ENCODE data around the gene ALX4.
A peak's percentile ranks its signal among the peaks of the same experiment; 100 is the strongest.

ALX4 gene

GRCh38 chr11:44301564-44302271 lies 8.2 kb downstream of the ALX4 start:
- H3K27ac Mint-ChIP-seq = peak overlapping the region in 1 of 2 donors; percentile 46
- DNase-seq (no peak), ATAC-seq (peak; percentile 21)
- H3K27me3 Mint-ChIP-seq = peaks cover 88% of the 10 kb centered on the region
- H3K4me1 Mint-ChIP-seq = peaks cover 35% of the 10 kb centered on the region
- no peaks in the 10 kb centered on the region for H3K9me3 Mint-ChIP-seq
- no peak overlapping the region for H3K4me3 Mint-ChIP-seq

- Mint-ChIP-seq H3K4me1 (peaks cover 28% of the 10 kb centered on the region), H3K27ac (peak overlapping the region in 1 of 2 donors; percentile 46), H3K9me3 (no peaks in the 10 kb centered on the region), H3K27me3 (peaks cover 80% of the 10 kb centered on the region), H3K4me3 (no peak overlapping the region)
- ATAC-seq = no peak
- DNase-seq = no peak
These were observed 8.9 kb downstream of the ALX4 start for GRCh38 chr11:44300844-44301563.

GRCh38 chr11:44298862-44299261 lies 11.1 kb downstream of the ALX4 start:
- no peak overlapping the region for H3K27ac Mint-ChIP-seq
- peaks cover 7% of the 10 kb centered on the region for H3K4me1 Mint-ChIP-seq
- peaks cover 63% of the 10 kb centered on the region for H3K27me3 Mint-ChIP-seq

DNA sequence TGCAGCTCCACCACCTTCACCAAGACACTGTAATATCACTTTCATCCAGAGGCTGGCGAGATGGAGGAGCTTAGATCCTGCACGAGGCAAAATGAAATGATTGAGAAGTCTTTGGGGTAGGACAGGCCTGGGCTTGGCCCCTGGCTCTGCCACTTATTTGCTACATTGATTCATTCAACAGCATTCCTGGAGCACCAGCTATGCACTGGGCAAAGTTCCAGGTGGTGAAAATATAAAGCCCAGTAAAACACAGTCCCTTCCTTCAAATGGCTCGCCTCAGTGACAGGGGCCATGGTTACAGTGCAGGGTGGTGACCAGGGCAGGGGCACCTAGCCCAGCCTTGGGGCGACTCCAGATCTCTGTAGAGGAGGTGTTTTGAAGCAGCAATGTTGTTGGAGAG lies 19.7 kb downstream of the ALX4 start:
- no peak overlapping the region for H3K4me3 Mint-ChIP-seq
- H3K9me3 Mint-ChIP-seq = no peaks in the 10 kb centered on the region
- H3K27ac Mint-ChIP-seq = no peak overlapping the region
- DNase-seq = no peak
- H3K4me1 Mint-ChIP-seq = peaks cover 7% of the 10 kb centered on the region
- no peak for ATAC-seq
- peaks cover 40% of the 10 kb centered on the region for H3K27me3 Mint-ChIP-seq

More at GRCh38 chr11:44298862-44299261, 11.1 kb downstream of the ALX4 start:
- no peak overlapping the region for H3K4me3 Mint-ChIP-seq
- no peaks in the 10 kb centered on the region for H3K9me3 Mint-ChIP-seq
- no peak for DNase-seq
- no peak for ATAC-seq

DNA sequence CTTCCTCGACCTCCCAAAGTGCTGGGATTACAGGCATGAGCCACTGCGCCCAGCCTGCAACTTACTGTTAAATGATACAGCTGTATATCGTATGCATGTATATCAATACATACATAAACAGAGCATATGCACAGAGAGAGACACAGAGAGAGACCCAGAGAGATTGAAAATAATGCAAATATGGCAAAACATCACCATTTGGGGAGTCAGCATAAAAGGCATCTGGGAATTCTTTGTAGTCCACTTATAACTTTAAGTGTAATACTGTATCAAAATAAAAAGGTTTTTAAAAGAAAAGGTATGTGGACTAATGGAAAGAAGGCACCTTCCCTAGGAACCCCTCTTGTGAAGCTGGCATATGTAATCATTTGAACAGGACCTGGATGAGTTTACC lies 21.8 kb downstream of the ALX4 start:
- no peaks in the 10 kb centered on the region for H3K9me3 Mint-ChIP-seq
- ATAC-seq (no peak), DNase-seq (no peak)
- H3K27ac Mint-ChIP-seq = no peak overlapping the region
- H3K4me1 Mint-ChIP-seq = peaks cover 7% of the 10 kb centered on the region
- H3K27me3 Mint-ChIP-seq = peaks cover 32% of the 10 kb centered on the region
- no peak overlapping the region for H3K4me3 Mint-ChIP-seq

GRCh38 chr11:44286911-44287310 lies 23.0 kb downstream of the ALX4 start:
- Mint-ChIP-seq H3K27me3 (peaks cover 32% of the 10 kb centered on the region), H3K27ac (no peak overlapping the region), H3K9me3 (no peaks in the 10 kb centered on the region), H3K4me3 (no peak overlapping the region), H3K4me1 (peaks cover 7% of the 10 kb centered on the region)
- ATAC-seq = no peak
- DNase-seq = no peak

GRCh38 chr11:44286268-44286880 lies 23.6 kb downstream of the ALX4 start:
- Mint-ChIP-seq H3K27me3 (peaks cover 34% of the 10 kb centered on the region), H3K27ac (no peak overlapping the region), H3K4me3 (no peak overlapping the region), H3K4me1 (peaks cover 7% of the 10 kb centered on the region), H3K9me3 (no peaks in the 10 kb centered on the region)
- DNase-seq = peak; percentile 59 to 60
- ATAC-seq = peak; percentile 81

DNA sequence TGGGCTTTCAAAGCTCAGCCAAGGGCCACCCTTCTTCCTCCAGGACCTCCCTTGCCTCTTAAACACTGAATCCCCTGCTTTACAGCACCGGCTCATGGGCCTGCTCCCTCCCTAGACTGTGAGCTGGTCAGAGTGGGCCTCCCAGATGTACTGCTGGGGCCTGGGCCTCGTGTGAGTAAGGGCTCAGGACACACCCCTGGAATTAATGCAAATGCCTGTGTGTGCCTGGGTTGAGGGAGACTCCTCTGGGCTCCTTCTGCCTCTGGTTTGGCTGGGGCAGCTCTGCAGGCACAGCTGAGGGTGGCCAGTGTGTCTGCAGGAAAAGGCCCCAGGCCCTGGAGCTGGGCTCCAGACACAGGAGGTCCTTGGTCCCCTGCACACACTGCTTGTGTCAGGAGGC lies 24.2 kb downstream of the ALX4 start:
- Mint-ChIP-seq H3K4me3 (no peak overlapping the region), H3K27me3 (peaks cover 34% of the 10 kb centered on the region), H3K4me1 (peaks cover 7% of the 10 kb centered on the region), H3K9me3 (no peaks in the 10 kb centered on the region), H3K27ac (no peak overlapping the region)
- DNase-seq (no peak), ATAC-seq (peak; percentile 21)

DNA sequence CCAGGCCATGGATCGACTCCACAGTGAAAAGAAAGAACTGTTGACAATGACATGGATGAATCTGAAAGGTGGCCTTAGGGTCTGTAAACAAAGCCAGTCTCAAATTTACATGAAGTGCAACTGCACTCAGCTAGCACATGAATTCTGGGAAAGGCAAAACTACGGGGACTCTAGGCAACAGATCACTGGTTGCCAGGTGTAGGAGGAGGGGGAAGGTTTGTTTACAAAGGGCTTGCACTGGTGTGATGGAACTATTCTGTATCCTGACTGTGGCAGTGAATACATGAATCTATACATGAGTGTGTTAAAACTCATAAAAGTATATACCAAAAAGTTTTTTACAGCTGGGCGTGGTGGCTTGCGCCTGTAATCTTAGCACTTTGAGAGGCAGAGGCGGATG lies 27.3 kb downstream of the ALX4 start:
- H3K4me1 Mint-ChIP-seq = peaks cover 7% of the 10 kb centered on the region
- H3K27ac Mint-ChIP-seq = no peak overlapping the region
- H3K9me3 Mint-ChIP-seq = no peaks in the 10 kb centered on the region
- peaks cover 20% of the 10 kb centered on the region for H3K27me3 Mint-ChIP-seq
- ATAC-seq (no peak), DNase-seq (no peak)
- no peak overlapping the region for H3K4me3 Mint-ChIP-seq

DNA sequence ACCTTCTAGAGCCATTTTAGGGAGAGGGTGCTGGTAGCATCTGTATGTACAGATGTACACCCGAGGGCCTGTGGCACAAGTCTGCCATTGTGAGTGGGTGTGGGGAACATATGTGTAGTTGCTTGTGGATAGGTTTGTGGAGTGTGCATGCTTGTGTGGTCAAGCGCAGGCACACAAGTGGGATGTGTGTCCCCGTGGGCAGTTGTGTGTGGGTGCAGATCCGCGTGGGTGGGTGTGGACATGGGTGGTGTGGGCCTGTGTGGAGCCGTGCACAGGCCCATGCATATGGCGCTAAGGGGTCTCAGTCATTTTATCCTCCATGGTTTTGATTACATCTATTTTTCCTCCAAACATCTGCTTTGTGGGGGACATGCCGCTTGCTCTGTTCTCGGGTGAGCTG lies 28.8 kb downstream of the ALX4 start:
- Mint-ChIP-seq H3K9me3 (no peaks in the 10 kb centered on the region), H3K4me1 (peaks cover 4% of the 10 kb centered on the region), H3K27me3 (peaks cover 20% of the 10 kb centered on the region), H3K27ac (no peak overlapping the region), H3K4me3 (no peak overlapping the region)
- ATAC-seq (no peak), DNase-seq (no peak)

GRCh38 chr11:44280257-44280656 lies 29.7 kb downstream of the ALX4 start:
- H3K9me3 Mint-ChIP-seq = no peaks in the 10 kb centered on the region
- no peak overlapping the region for H3K4me3 Mint-ChIP-seq
- no peaks in the 10 kb centered on the region for H3K4me1 Mint-ChIP-seq
- ATAC-seq (no peak), DNase-seq (no peak)
- H3K27ac Mint-ChIP-seq = no peak overlapping the region
- H3K27me3 Mint-ChIP-seq = peaks cover 20% of the 10 kb centered on the region

GRCh38 chr11:44279483-44279882 lies 30.5 kb downstream of the ALX4 start:
- H3K9me3 Mint-ChIP-seq = no peaks in the 10 kb centered on the region
- DNase-seq = no peak
- H3K4me1 Mint-ChIP-seq = no peaks in the 10 kb centered on the region
- no peak overlapping the region for H3K4me3 Mint-ChIP-seq
- H3K27ac Mint-ChIP-seq = no peak overlapping the region
- no peak for ATAC-seq
- peaks cover 20% of the 10 kb centered on the region for H3K27me3 Mint-ChIP-seq

DNA sequence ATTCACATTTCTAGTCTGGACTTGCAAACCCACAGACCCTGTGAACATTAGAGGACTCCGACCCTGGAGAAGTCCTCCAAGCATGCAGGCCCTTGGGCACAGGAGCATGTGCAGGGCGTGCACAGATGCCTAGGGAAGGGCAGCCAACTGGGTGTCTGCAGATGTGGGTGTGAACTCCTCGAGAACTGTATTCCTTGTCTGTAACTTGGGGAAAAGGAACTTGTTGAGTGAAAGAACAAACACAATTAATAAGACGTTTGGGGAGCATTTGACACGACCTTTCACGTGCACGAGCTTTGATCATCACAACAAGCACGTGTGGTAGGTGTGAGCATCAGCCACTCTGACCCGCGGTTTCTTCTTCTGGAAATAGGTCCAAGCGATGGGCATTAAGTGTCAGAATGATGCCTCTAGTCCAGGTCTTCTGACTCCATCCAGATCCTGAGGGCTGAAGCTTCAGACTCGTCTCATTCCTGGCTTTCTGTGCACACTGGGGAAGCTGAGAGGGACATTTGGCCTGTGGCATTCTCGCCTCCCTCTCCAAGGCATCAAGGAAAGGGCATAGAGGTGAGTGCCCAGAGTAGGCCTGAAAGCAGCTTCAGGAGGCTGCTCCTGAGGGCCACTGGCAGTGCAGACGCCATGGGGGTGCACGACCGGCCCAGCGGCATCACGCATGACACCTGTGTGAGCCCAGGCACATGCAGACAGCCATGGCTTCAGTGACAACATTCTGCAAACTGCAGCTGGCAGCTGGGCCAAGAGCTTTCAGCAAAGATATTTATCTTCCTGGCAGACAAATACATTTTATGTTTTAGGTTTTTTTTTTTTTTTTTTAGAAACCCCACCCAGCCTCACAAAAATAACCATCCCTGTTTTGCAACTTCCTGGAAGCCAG lies 32.5 kb downstream of the ALX4 start:
- ATAC-seq (no peak), DNase-seq (no peak)
- Mint-ChIP-seq H3K9me3 (no peaks in the 10 kb centered on the region), H3K27me3 (peaks cover 20% of the 10 kb centered on the region), H3K4me1 (no peaks in the 10 kb centered on the region), H3K27ac (no peak overlapping the region), H3K4me3 (no peak overlapping the region)

DNA sequence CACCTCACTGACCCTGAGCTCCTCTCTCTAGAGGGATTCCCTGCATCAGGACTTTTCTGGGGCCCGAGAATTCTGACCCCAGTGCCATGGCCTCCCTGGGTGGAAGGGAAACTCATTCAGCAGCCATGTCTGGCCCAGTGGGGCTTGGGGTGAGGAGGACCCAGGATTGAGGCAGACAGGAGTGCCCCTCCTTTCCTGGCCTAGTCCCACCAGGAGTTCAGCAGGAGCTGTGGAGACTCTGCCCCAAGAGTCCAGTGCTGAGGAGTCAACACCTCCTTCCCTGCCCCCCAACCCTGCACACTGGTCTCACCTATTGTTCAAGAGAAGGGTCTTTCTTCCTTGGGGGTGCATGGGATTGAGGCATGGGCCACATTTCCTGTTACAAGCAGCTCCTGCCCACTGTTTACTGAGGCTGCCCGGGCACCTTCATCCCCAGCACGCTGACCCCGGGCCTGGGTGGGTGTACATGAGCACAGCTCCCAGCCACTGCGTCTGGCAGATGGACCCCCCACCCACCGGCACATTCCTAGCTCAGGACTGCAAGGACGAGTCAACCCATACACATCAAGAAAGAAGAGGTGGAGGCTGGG lies 33.9 kb downstream of the ALX4 start:
- peaks cover 13% of the 10 kb centered on the region for H3K27me3 Mint-ChIP-seq
- no peaks in the 10 kb centered on the region for H3K9me3 Mint-ChIP-seq
- no peak for ATAC-seq
- H3K4me1 Mint-ChIP-seq = no peaks in the 10 kb centered on the region
- H3K4me3 Mint-ChIP-seq = no peak overlapping the region
- H3K27ac Mint-ChIP-seq = peak overlapping the region in 1 of 2 donors; percentile 29
- no peak for DNase-seq

- no peaks in the 10 kb centered on the region for H3K4me1 Mint-ChIP-seq
- DNase-seq = no peak
These were observed 34.7 kb downstream of the ALX4 start for GRCh38 chr11:44275241-44275640.

More at GRCh38 chr11:44275241-44275640, 34.7 kb downstream of the ALX4 start:
- H3K4me3 Mint-ChIP-seq = no peak overlapping the region
- H3K27me3 Mint-ChIP-seq = peaks cover 8% of the 10 kb centered on the region
- no peaks in the 10 kb centered on the region for H3K9me3 Mint-ChIP-seq
- ATAC-seq = no peak
- no peak overlapping the region for H3K27ac Mint-ChIP-seq
